VCaP (cell line): ENCODE results near the gene BLVRB.
"Not testable (repeated sequence)": the region's sequence is repeated elsewhere in the genome, so short reads cannot be mapped to it uniquely, and the experiment has no call there.

Experiments used
- H3K27ac ChIP-seq: fragments of 450-650 bp; 2 replicates; pipeline ENCODE4 v1.5.1; 2017
- TF ChIP-seq, protein P1 (sequence below): fragments of 450-650 bp; conservative IDR thresholded peaks from 2 replicates; pipeline ENCODE4 v1.5.1; 2017; ENCODE audit warnings: mild to moderate bottlenecking, moderate library complexity

Gene BLVRB

DNA sequence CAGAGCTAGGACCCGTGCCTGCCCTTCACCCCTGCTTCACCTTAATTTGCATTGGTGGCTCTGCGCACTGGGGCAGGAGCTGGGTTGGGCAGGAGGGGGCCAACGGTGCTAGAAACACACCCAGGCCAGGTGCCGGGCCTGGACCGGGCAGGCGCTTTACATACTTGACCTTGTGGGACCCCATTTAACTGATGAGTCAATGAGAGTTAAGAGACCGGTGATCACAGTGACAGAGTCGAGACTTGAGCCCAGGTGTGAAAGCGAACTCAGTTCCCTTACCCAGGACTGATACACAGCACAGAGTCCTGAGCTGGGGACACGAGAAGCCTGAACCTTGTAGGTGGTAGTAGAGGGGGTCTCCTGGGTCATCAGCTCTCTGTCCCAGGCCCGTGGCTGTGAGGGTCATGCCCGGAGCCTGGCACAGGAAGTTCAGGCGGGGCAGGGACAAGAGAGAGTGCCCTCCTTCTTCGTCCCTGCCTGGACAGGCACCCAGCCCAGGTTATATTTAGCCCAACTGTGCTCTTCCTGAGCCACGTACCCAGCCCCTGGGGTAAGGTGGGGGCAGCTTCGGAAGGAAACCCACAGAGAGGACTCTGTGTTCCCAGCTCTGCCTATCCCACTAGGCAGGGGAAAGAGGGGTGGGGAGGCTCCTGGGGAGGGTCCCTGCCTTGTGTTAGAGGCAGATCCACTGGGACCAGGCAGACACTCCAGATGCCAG is 54.3 kb downstream of the BLVRB start:
- no peak overlapping the region for H3K27ac ChIP-seq
- TF ChIP-seq, protein P1, sequence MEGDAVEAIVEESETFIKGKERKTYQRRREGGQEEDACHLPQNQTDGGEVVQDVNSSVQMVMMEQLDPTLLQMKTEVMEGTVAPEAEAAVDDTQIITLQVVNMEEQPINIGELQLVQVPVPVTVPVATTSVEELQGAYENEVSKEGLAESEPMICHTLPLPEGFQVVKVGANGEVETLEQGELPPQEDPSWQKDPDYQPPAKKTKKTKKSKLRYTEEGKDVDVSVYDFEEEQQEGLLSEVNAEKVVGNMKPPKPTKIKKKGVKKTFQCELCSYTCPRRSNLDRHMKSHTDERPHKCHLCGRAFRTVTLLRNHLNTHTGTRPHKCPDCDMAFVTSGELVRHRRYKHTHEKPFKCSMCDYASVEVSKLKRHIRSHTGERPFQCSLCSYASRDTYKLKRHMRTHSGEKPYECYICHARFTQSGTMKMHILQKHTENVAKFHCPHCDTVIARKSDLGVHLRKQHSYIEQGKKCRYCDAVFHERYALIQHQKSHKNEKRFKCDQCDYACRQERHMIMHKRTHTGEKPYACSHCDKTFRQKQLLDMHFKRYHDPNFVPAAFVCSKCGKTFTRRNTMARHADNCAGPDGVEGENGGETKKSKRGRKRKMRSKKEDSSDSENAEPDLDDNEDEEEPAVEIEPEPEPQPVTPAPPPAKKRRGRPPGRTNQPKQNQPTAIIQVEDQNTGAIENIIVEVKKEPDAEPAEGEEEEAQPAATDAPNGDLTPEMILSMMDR, result no peak

DNA sequence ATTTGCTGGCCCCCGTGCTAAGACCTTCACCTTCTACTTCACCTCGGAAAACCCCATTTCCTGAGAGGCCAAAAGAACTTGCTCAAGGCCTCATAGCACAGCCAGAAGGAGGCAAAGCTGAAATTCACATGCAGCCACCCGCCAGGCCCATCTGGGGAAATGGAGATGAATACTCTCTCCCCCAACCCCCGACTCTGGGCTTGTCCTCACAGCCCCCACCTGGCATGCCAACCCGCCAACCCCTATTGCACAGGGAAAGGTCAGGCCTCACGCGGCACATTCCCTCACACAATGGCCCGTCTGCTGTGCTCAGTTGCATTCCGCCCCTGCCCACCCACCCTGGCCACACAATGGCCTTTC is 55.5 kb downstream of the BLVRB start:
- TF ChIP-seq, protein P1, result no peak
- H3K27ac ChIP-seq, result no peak overlapping the region

DNA sequence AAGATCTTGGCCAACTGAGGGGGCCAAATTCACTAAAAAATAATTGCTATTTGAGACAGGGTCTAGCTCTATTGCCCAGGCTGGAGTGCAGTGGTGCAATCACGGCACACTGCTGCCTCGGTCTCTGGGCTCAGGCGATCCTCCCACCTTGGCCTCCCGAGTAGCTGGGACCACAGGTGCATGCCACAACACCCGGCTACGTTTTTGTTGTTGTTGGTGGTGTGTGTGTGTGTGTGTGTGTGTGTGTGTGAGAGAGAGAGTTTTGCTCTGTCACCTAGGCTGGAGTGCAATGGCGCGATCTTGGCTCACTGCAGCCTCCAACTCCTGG is 57.0 kb downstream of the BLVRB start:
- not testable (repeated sequence) for H3K27ac ChIP-seq

DNA sequence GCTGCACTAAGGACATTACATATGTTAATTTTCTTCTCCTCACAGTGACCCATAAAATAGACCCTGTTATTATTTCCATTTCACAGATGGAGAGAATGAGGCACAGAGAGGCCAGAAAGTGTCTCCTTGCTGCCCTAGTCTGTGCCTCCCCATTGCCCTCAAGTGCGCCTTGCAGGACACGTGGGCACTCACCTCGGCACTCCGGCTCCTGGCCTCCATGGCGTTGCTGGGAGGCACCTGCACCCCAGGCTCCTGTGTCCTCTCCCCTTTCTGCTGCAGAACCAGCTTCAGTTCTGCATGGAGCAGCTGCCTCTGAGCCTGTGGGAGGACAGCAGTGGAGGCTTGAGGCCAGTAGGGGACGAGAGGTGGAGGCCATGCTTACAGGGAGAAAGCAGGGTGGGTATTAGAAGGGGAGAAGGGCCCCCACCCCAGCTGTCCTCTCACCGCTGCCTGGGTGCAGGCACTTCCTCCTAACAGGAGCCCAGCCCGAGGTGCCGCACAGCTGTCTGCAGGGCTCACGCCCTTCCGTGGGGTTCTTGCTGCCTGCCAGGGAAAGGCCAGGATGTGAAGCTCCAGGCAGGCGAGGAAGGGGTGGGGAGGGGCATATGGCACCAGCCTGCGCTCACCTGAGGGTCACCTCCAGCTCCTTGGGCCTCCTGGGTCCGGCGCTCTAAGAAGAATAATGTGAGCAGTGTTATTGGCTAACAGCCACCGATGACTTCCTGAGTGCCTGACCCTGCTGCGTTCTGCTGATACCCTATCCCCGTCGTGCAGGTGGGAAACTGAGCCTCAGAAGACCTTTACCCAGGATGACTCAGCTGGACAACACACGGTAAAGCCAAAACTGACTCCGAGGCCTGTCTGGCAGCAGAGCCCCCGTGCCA is 57.6 kb downstream of the BLVRB start:
- TF ChIP-seq, protein P1, result no peak
- H3K27ac ChIP-seq, result no peak overlapping the region

DNA sequence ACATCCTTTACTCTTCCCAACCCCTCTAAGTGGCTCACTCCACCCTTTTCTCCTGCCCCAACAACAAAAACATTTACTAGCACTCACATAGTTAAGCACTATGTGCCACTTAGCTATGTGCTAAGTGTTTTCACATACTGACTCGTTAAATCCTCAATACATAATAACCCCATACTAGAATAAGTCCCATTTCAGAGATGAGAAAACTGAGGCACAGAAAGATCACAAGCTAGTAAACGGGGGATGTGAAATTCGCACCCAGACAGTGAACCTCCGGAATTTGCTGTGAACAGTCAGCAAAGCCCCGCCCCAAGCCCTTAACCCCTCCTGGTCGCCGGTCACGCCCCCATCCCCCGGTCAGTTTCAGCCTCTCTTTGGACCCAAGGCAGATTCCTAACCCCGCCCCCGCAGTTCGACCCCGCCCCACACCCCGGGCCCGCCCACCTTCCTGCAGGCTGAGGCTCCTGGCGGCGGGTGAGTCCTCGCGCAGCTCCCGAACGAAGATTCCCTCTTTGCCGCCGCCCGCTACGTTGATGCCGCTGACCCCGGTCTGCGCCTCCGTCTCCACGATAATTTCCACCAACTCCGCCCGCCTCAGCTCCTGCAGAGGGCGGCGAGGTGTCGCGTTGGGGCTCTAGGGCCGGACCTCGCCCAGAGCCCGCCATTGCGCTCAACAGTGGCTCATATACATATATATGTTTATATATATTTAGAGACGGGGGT is 62.1 kb downstream of the BLVRB start:
- peak overlapping the region; percentile 65 for H3K27ac ChIP-seq
- TF ChIP-seq, protein P1, result no peak

DNA sequence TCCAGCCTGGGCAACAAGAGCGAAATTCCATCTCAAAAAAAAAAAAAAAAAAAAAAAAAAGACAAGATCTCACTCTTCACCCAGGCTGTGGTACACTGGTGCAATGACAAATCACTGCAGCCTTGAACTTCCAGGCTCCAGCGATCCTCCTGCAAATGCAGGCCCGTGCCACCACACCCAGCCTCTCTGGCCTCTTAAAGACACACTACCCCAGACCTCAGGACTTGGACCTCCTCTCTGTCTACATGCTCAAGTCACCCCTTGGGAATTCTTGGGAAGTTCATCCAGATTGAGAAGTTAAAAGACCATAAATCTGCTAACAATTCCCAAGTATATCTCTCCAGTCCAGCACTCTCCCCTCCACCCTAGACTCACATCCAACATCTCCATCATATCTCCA is 65.0 kb downstream of the BLVRB start:
- TF ChIP-seq, protein P1, result no peak
- H3K27ac ChIP-seq, result no peak overlapping the region

DNA sequence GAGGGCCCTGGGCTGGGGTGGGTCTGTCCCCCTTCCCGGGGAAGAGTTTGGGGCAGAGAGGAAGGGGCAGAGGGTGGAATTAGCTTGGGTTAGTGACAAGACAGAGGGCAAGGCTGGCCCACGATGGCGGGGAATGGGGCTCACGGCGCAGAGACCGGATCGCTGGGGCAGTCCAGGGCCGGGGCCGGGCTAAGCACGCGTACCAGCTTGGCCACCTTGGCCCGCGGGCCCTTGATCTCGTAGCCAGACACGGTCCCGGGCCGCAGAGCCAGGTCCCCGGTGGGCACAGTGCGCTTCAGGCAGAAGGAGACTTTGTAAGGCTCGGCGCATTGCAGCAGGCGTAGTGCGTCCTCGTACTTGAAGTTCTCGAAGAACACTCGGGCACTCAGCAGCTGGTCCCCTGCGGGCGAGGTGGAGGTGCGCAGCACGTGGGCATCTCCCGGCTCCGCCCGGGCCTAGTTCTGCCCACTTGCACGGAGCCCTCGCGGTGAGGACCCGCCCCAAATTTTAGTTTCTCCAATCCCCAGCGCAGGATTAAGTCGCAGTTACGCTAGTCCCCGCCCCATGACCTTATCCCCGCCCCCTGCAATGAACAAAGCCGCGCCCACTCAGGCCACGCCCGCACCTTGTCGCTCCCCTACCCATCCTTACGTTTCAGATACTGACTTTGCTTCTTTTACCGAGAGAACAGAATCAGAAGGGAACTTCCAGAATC is 67.0 kb downstream of the BLVRB start:
- TF ChIP-seq, protein P1, result no peak
- no peak overlapping the region for H3K27ac ChIP-seq
